Mesendoderm (in vitro differentiated cells): ENCODE results near the gene CTNNA1. TPM values are rescaled to one million over a fixed set of nuclear protein-coding genes. Genes with fewer than 3 reads are reported as not detected.
"Not testable (repeated sequence)": the region's sequence is repeated elsewhere in the genome, so short reads cannot be mapped to it uniquely, and the experiment has no call there.

Source experiments
- DNase-seq: peaks from one replicate; pipeline ENCODE4 v3.0.0; 2013
- H2AK5ac ChIP-seq: 2 replicates; pipeline ENCODE4 v1.6.1; 2013; ENCODE audit warnings: low read length, inconsistent platforms
- H2BK120ac ChIP-seq: 2 replicates; pipeline ENCODE4 v1.6.1; 2013; ENCODE audit warnings: low read depth, mild to moderate bottlenecking, low read length, moderate library complexity, mixed read lengths
- H2BK15ac ChIP-seq: replicated peaks from 2 replicates; pipeline ENCODE4 v1.6.1; 2013; ENCODE audit warnings: low read depth, mild to moderate bottlenecking, moderate library complexity
- H2BK5ac ChIP-seq: 2 replicates; pipeline ENCODE4 v1.6.1; 2013; ENCODE audit warnings: low read length, inconsistent platforms
- H3K18ac ChIP-seq: 2 replicates; pipeline ENCODE4 v1.6.1; 2013; ENCODE audit warnings: mild to moderate bottlenecking, low read length, mixed read lengths
- H3K23ac ChIP-seq: one replicate; pipeline ENCODE4 v1.6.1; 2013; ENCODE audit warnings: low read length
- H3K27ac ChIP-seq: 2 replicates; pipeline ENCODE4 v1.5.1; 2013; ENCODE audit warnings: low read depth, mild to moderate bottlenecking, inconsistent platforms, low read length, moderate library complexity
- H3K27me3 ChIP-seq: 2 replicates; pipeline ENCODE4 v1.6.1; 2013; ENCODE audit warnings: low read length, control low read depth, mild to moderate bottlenecking, inconsistent platforms; ENCODE audit not compliant: insufficient read depth, poor library complexity
- H3K36me3 ChIP-seq: 2 replicates; pipeline ENCODE4 v1.6.1; 2013; ENCODE audit warnings: low read length, inconsistent platforms; ENCODE audit not compliant: control insufficient read depth, insufficient read depth
- H3K4ac ChIP-seq: one replicate; pipeline ENCODE4 v1.6.1; 2013; ENCODE audit warnings: low read depth, mild to moderate bottlenecking, low read length, moderate library complexity
- H3K4me1 ChIP-seq: 2 replicates; pipeline ENCODE4 v1.6.1; 2013; ENCODE audit warnings: low read depth, low read length, inconsistent platforms; ENCODE audit not compliant: control insufficient read depth
- H3K4me2 ChIP-seq: 2 replicates; pipeline ENCODE4 v1.6.1; 2013; ENCODE audit warnings: low read length
- H3K4me3 ChIP-seq: 2 replicates; pipeline ENCODE4 v1.5.1; 2013; ENCODE audit warnings: mild to moderate bottlenecking, low read length
- H3K56ac ChIP-seq: one replicate; pipeline ENCODE4 v1.6.1; 2013; ENCODE audit warnings: low read length
- H3K79me1 ChIP-seq: 2 replicates; pipeline ENCODE4 v1.6.1; 2013; ENCODE audit warnings: low read length, inconsistent platforms
- H3K79me2 ChIP-seq: 2 replicates; pipeline ENCODE4 v1.6.1; 2013; ENCODE audit warnings: mild to moderate bottlenecking, low read length; ENCODE audit not compliant: control insufficient read depth, insufficient read depth
- H3K9ac ChIP-seq: 2 replicates; pipeline ENCODE4 v1.6.1; 2013; ENCODE audit warnings: low read length, inconsistent platforms
- H4K5ac ChIP-seq: one replicate; pipeline ENCODE4 v1.6.1; 2013; ENCODE audit warnings: low read length
- H4K8ac ChIP-seq: one replicate; pipeline ENCODE4 v1.6.1; 2013; ENCODE audit warnings: low read depth, mild to moderate bottlenecking, control low read depth, low read length, moderate library complexity
- WGBS: extraction: QIAGEN DNeasy Blood & Tissue Kit; methylation state at CpG from one replicate; pipeline ENCODE4 v1.1.7; 2013; ENCODE audit warnings: low lambda C conversion rate, missing lambda C conversion rate; ENCODE audit not compliant: insufficient coverage; ENCODE audit errors: extremely low coverage; 5-methylcytosine and 5-hydroxymethylcytosine counted together
- polyA plus RNA-seq, 2 experiments: library from polyadenylated mRNA; stranded (reverse); fragments of 200-250 nt; gene quantifications; one replicate each; pipeline ENCODE4 v1.2.3, GENCODE V29; 2013

CTNNA1 gene
- 144 TPM for polyA plus RNA-seq (2013, experiment 1 of 2)
- 148 TPM for polyA plus RNA-seq (2013, experiment 2 of 2)

GRCh38 chr5:138752951-138753793 is at the start of gene CTNNA1:
Gene CTNNA1 (plus strand): TSS chr5:138753425. CDS start chr5:138781925, 28,500 bp downstream.
- Histone ChIP-seq H2AK5ac (no peak within 1 kb of the TSS), H3K18ac (peak within 1 kb of the TSS; percentile 100), H3K23ac (peak within 1 kb of the TSS; percentile 66), H3K4me3 (peak within 1 kb of the TSS; percentile 97), H3K27me3 (no peaks in the 10 kb centered on the region), H3K27ac (peak within 1 kb of the TSS; percentile 100), H3K4me1 (no peaks in the 10 kb centered on the region), H4K8ac (peak within 1 kb of the TSS; percentile 91), H3K36me3 (peaks cover 4% of the 10 kb centered on the region), H3K56ac (peak within 1 kb of the TSS; percentile 95), H3K79me1 (peaks cover 13% of the 10 kb centered on the region), H3K4ac (peak within 1 kb of the TSS; percentile 95), H3K4me2 (peak within 1 kb of the TSS; percentile 76), H2BK15ac (peak within 1 kb of the TSS; percentile 97), H3K79me2 (peaks cover 43% of the 10 kb centered on the region), H2BK5ac (peak within 1 kb of the TSS; percentile 73), H3K9ac (peak within 1 kb of the TSS; percentile 97), H2BK120ac (peak within 1 kb of the TSS; percentile 99), H4K5ac (no peak within 1 kb of the TSS)
- DNase-seq: peak; percentile 94
- no CpG with 5 or more reads among the region's 102 CpGs for WGBS

DNA sequence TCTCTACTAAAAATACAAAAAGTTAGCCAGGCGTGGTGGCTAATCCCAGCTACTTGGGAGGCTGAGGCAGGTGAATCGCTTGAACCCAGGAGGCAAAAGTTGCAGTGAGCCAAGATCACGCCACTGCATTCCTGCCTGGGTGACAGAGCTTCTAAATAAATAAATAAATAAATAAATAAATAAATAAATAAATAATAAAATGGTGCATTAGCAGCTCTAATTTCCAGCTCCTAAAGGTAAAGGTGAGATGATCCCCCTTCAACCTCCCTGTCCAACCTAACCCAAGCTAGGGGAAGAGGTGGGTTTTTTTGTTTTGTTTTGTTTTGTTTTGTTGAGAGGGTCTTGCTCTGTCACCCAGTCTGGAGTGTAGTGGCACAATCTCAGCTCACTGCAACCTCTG is 49.4 kb upstream of the CTNNA1 start:
- not testable (repeated sequence) for H2BK15ac ChIP-seq, H4K8ac ChIP-seq, H2BK120ac ChIP-seq, H3K79me1 ChIP-seq, H4K5ac ChIP-seq, H3K79me2 ChIP-seq, H3K36me3 ChIP-seq, DNase-seq, H3K9ac ChIP-seq, H2BK5ac ChIP-seq, H3K4ac ChIP-seq, H2AK5ac ChIP-seq, H3K18ac ChIP-seq, H3K27ac ChIP-seq, H3K4me2 ChIP-seq, H3K23ac ChIP-seq, H3K4me3 ChIP-seq, H3K56ac ChIP-seq, H3K4me1 ChIP-seq, H3K27me3 ChIP-seq
- WGBS: no CpG with 5 or more reads among the region's 3 CpGs

DNA sequence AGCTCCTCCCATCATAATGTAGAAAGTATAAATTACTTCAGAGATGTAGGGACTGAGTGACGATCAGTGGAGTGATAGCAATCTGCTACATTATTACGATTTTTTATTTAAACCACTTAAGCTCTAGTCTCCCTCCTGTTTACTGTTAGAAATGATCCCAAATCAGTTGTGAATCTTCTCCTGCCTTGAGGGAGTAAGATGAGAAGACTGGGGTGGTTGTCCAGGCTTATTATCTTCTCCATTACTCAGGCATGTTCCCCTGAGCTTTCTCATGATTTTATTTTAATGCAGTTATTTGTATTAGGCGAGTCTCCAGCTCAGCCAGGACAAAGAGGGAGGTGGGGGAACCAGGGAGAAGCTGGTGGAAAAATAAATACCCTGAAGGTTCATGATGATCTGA is 48.2 kb upstream of the CTNNA1 start:
- H2BK15ac ChIP-seq: no peak overlapping the region
- no peaks in the 10 kb centered on the region for H3K4me1 ChIP-seq
- H3K23ac ChIP-seq: no peak overlapping the region
- no peak overlapping the region for H3K4ac ChIP-seq
- no peak overlapping the region for H3K9ac ChIP-seq
- H2BK120ac ChIP-seq: no peak overlapping the region
- H2BK5ac ChIP-seq: no peak overlapping the region
- no peaks in the 10 kb centered on the region for H3K79me2 ChIP-seq
- H4K8ac ChIP-seq: no peak overlapping the region
- H3K79me1 ChIP-seq: no peaks in the 10 kb centered on the region
- no peak for DNase-seq
- H3K4me3 ChIP-seq: no peak overlapping the region
- no peak overlapping the region for H3K56ac ChIP-seq
- no peak overlapping the region for H3K27ac ChIP-seq
- H4K5ac ChIP-seq: no peak overlapping the region
- no peaks in the 10 kb centered on the region for H3K36me3 ChIP-seq
- no peak overlapping the region for H3K4me2 ChIP-seq
- no peak overlapping the region for H2AK5ac ChIP-seq
- no CpG with 5 or more reads among the region's 3 CpGs for WGBS
- H3K27me3 ChIP-seq: no peaks in the 10 kb centered on the region
- H3K18ac ChIP-seq: no peak overlapping the region

DNA sequence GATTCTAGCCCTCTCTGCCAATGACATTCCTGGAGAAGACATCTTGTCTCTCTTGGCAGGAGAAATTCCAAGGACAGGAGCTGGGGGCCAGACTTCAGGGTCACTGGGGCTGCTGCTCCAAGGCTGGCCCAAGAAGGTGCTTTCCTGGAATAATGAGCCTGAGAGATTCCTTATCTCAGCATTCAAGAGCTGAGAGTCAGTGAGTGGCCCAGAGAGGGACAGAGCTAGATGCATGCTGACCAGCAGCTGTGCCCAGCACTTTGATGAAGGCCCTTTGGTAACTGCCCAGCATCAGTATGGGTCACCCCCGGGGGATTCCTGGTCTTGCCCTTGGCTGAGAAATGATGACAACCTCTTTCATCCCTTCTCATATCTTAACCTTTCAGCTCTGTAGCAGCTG is 47.7 kb upstream of the CTNNA1 start:
- no peak overlapping the region for H3K4me2 ChIP-seq
- H3K23ac ChIP-seq: no peak overlapping the region
- H2BK120ac ChIP-seq: no peak overlapping the region
- no peak overlapping the region for H3K18ac ChIP-seq
- H3K56ac ChIP-seq: no peak overlapping the region
- no peak overlapping the region for H3K4ac ChIP-seq
- no peak overlapping the region for H3K9ac ChIP-seq
- H3K27ac ChIP-seq: no peak overlapping the region
- H4K8ac ChIP-seq: no peak overlapping the region
- H4K5ac ChIP-seq: no peak overlapping the region
- no peaks in the 10 kb centered on the region for H3K27me3 ChIP-seq
- no peak overlapping the region for H2BK15ac ChIP-seq
- H3K4me1 ChIP-seq: no peaks in the 10 kb centered on the region
- no peak overlapping the region for H2BK5ac ChIP-seq
- DNase-seq: no peak
- no peak overlapping the region for H2AK5ac ChIP-seq
- H3K36me3 ChIP-seq: no peaks in the 10 kb centered on the region
- no peaks in the 10 kb centered on the region for H3K79me1 ChIP-seq
- WGBS: no CpG with 5 or more reads among the region's 1 CpG
- no peaks in the 10 kb centered on the region for H3K79me2 ChIP-seq
- no peak overlapping the region for H3K4me3 ChIP-seq

- H3K4me1 ChIP-seq: no peaks in the 10 kb centered on the region
- no peaks in the 10 kb centered on the region for H3K79me1 ChIP-seq
- H3K27me3 ChIP-seq: no peaks in the 10 kb centered on the region
- H3K4ac ChIP-seq: no peak overlapping the region
- no peak overlapping the region for H2BK15ac ChIP-seq
- H4K8ac ChIP-seq: no peak overlapping the region
- no peak overlapping the region for H3K27ac ChIP-seq
- H2BK5ac ChIP-seq: no peak overlapping the region
- no peak overlapping the region for H3K9ac ChIP-seq
- peak; percentile 66 for DNase-seq
- no peak overlapping the region for H4K5ac ChIP-seq
- H3K36me3 ChIP-seq: no peaks in the 10 kb centered on the region
- no peak overlapping the region for H3K18ac ChIP-seq
- no peak overlapping the region for H3K4me2 ChIP-seq
- no peak overlapping the region for H3K23ac ChIP-seq
- no peak overlapping the region for H2BK120ac ChIP-seq
- H3K56ac ChIP-seq: no peak overlapping the region
- H2AK5ac ChIP-seq: no peak overlapping the region
- H3K4me3 ChIP-seq: no peak overlapping the region
- H3K79me2 ChIP-seq: no peaks in the 10 kb centered on the region
- no CpG with 5 or more reads among the region's 10 CpGs for WGBS
These were observed 46.4 kb upstream of the CTNNA1 start for GRCh38 chr5:138706655-138707480.
